CD4-positive, alpha-beta T cell (primary cell): ENCODE measurements around the gene PPP1R1B. TPM values are rescaled to one million over a fixed set of nuclear protein-coding genes. Genes with fewer than 3 reads are reported as not detected.

Experiments
- ATAC-seq: fragments of 200-7000 bp; cut with Tn5 transposase; one replicate; pipeline ENCODE4 v1.10.0; 2022; ENCODE audit warnings: mild to moderate bottlenecking; ENCODE audit not compliant: poor library complexity
- CTCF ChIA-PET: fragments of 350-600 bp; sonication (Branson Sonifier 250); formaldehyde crosslinking; loops from one replicate; lab custom pipeline; 2021; ENCODE audit warnings: antibody characterized with exemption, inconsistent platforms; lab: Charles Lee
- POLR2A ChIA-PET: fragments of 350-600 bp; sonication (Branson Sonifier 250); formaldehyde crosslinking; loops from one replicate; lab custom pipeline; 2021; ENCODE audit warnings: antibody characterized with exemption, inconsistent platforms; lab: Charles Lee
- DNase-seq, 14 experiments: peaks; one replicate each; pipeline ENCODE4 v3.0.0-alpha.2; 2013 to 2020; ENCODE audit warnings: mixed read lengths in 2 of 14
- H3K27ac ChIP-seq, 2 donors: one replicate each; pipeline versions ENCODE4 v1.5.1 to v1.7.0; 2013; ENCODE audit warnings: low read length in 2 of 2, low read depth in 1 of 2, mild to moderate bottlenecking in 1 of 2
- H3K27me3 ChIP-seq, 2 experiments: 1 replicate in 1 of 2; 2 replicates in 1 of 2; pipeline versions ENCODE4 v1.6.1 to v1.7.0; 2013; ENCODE audit warnings: low read length in 2 of 2, control low read depth in 1 of 2, mild to moderate bottlenecking in 1 of 2, moderate library complexity in 1 of 2; ENCODE audit not compliant: insufficient read depth in 2 of 2, control insufficient read depth in 1 of 2
- H3K36me3 ChIP-seq: one replicate; pipeline ENCODE4 v1.6.1; 2013; ENCODE audit warnings: low read length, control low read depth; ENCODE audit not compliant: insufficient read depth
- H3K4me1 ChIP-seq: one replicate; pipeline ENCODE4 v1.6.1; 2013; ENCODE audit warnings: low read length, control low read depth; ENCODE audit not compliant: insufficient read depth
- H3K4me3 ChIP-seq: one replicate; pipeline ENCODE4 v1.5.1; 2013; ENCODE audit warnings: mild to moderate bottlenecking, low read length, moderate library complexity
- H3K9me3 ChIP-seq, 2 experiments: 1 replicate in 1 of 2; 2 replicates in 1 of 2; pipeline versions ENCODE4 v1.6.1 to v1.7.0; 2013; ENCODE audit warnings: low read length in 2 of 2, mild to moderate bottlenecking in 2 of 2, control low read depth in 1 of 2, moderate library complexity in 1 of 2; ENCODE audit not compliant: control insufficient read depth in 1 of 2, insufficient read depth in 1 of 2
- H3K27ac Mint-ChIP-seq: one replicate; pipeline ENCODE4 v1.8.0; 2020; ENCODE audit warnings: mixed read lengths
- H3K27me3 Mint-ChIP-seq: one replicate; pipeline ENCODE4 v1.8.0; 2021; ENCODE audit warnings: mixed read lengths
- H3K36me3 Mint-ChIP-seq: one replicate; pipeline ENCODE4 v1.8.0; 2021; ENCODE audit warnings: low read depth, mixed read lengths
- H3K4me1 Mint-ChIP-seq: one replicate; pipeline ENCODE4 v1.8.0; 2021; ENCODE audit warnings: low read depth, mixed read lengths
- H3K4me3 Mint-ChIP-seq: one replicate; pipeline ENCODE4 v1.8.0; 2020; ENCODE audit warnings: mild to moderate bottlenecking, mixed read lengths
- H3K9me3 Mint-ChIP-seq: one replicate; pipeline ENCODE4 v1.8.0; 2020; ENCODE audit warnings: mixed read lengths
- CTCF ChIP-seq: fragments of 200-600 bp; IDR thresholded peaks from one replicate; pipeline ENCODE4 v1.8.0; 2022; ENCODE audit warnings: antibody characterized with exemption, mild to moderate bottlenecking
- intact Hi-C, 2 experiments: fragments of 100-400 bp; cut with DNase I in 1 of 2; cut with micrococcal nuclease in 1 of 2; formaldehyde crosslinking; loops; one replicate each; pipeline versions ENCODE4 v1.15.1 to v1.9.0; 2023 to 2025; cut with DNase I, micrococcal nuclease
- total RNA-seq, 174 experiments: library from RNA in 2 of 174; stranded (reverse) in 2 of 174; gene quantifications; one replicate each; pipeline ENCODE4 v1.2.3 and lab custom pipeline; 2021 to 2026

The PPP1R1B gene
- total RNA-seq, 2 experiments from 2014 or later: 0.25 TPM; not detected in 1

DNA sequence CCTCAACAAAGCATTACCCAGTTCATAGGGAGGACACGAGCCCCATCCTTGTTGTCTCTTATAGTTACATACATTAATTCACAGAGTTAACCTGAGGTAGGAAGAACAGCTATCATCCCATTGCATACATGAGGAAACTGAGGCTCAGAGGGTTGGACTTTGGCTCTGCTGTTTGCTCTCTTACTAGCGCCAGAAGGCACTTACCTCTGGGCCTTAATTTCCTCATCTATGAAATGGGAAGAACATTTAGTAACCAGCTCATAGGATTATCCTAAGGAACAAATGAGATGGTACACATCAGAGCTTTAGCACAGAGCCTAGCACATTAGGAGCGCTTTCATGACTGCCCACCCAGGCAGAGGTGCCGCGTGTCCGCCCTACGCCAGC is 46.7 kb upstream of the PPP1R1B start:
- H3K36me3 ChIP-seq: no peaks in the 10 kb centered on the region
- ATAC-seq (no peak), DNase-seq (no peak)
- no peaks in the 10 kb centered on the region for H3K36me3 Mint-ChIP-seq
- no peaks in the 10 kb centered on the region for H3K9me3 ChIP-seq
- TF ChIP-seq CTCF: no peak
- CTCF ChIA-PET: interaction anchor here (0.8 kb wide), 1 partner anchor 42 kb away, joined by 3 read pairs; no protein-coding TSS in a partner anchor
- no peaks in the 10 kb centered on the region for H3K4me1 ChIP-seq
- POLR2A ChIA-PET: no interaction called here
- H3K9me3 Mint-ChIP-seq: no peaks in the 10 kb centered on the region
- H3K27ac Mint-ChIP-seq: no peak overlapping the region
- H3K27me3 ChIP-seq: no peaks in the 10 kb centered on the region
- peaks cover 2% of the 10 kb centered on the region for H3K4me1 Mint-ChIP-seq
- intact Hi-C loops: no loop called here
- no peak overlapping the region for H3K4me3 Mint-ChIP-seq
- peaks cover 11% of the 10 kb centered on the region for H3K27me3 Mint-ChIP-seq
- H3K27ac ChIP-seq: no peak overlapping the region
- no peak overlapping the region for H3K4me3 ChIP-seq

DNA sequence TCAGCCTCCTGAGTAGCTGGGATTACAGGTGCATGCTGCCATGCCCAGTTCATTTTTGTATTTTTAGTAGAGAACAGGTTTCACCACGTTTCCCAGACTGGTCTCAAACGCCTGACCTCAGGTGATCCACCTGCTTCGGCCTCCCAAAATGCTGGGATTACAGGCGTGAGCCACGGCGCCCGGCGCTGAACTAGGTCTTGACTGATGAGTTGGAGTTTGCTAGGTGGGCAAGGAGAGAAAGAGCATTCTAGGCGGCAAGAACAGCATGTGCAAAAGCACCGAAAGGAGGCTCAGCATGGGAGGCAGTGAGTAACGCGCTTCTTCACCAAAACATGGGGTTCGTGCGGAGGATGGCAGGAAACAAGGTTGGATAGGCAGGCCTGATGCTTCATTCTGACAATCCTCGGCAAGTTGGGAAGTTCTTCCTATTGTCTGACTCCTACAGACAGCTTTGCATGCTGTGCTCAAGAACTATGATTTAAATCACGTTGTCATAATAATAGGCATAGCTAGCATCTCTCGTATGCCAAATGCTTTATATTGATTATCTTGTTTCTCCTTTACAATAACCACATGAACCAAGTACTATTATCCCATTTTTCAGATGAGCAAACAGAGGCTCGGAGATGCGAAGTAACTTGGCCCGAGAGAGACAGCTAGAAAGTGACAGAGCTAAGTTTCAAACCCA is 45.5 kb upstream of the PPP1R1B start:
- ChIA-PET CTCF (interaction anchor here (0.8 kb wide), 1 partner anchor 40 kb away, joined by 3 read pairs; no protein-coding TSS in a partner anchor), POLR2A (no interaction called here)
- no peaks in the 10 kb centered on the region for H3K36me3 Mint-ChIP-seq
- DNase-seq (no peak), ATAC-seq (no peak)
- no peaks in the 10 kb centered on the region for H3K9me3 Mint-ChIP-seq
- no peaks in the 10 kb centered on the region for H3K36me3 ChIP-seq
- no peak overlapping the region for H3K4me3 ChIP-seq
- H3K27me3 ChIP-seq: no peaks in the 10 kb centered on the region
- no peak overlapping the region for H3K4me3 Mint-ChIP-seq
- intact Hi-C loops: no loop called here
- H3K4me1 Mint-ChIP-seq: no peaks in the 10 kb centered on the region
- H3K9me3 ChIP-seq: no peaks in the 10 kb centered on the region
- H3K27ac Mint-ChIP-seq: no peak overlapping the region
- H3K27ac ChIP-seq: no peak overlapping the region
- peaks cover 9% of the 10 kb centered on the region for H3K27me3 Mint-ChIP-seq
- no peaks in the 10 kb centered on the region for H3K4me1 ChIP-seq
- TF ChIP-seq CTCF: no peak

DNA sequence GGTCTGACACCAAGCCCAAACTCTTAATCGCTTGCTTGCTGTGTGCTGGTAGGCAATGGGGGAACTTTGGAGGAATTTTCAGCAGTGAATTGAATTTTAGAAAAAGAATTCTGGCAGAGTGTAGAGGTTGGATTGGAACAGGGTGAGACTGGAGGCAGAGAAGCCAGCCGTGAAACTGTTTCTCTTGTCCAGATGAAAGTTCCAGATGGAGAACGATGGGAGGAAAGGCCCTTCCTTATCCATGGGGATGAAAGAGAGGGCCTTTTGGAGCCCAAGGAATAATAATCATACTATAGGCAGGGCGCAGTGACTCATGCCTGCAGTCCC is 45.0 kb upstream of the PPP1R1B start:
- H3K4me3 Mint-ChIP-seq: no peak overlapping the region
- DNase-seq (no peak), ATAC-seq (no peak)
- TF ChIP-seq CTCF: no peak
- no peaks in the 10 kb centered on the region for H3K36me3 Mint-ChIP-seq
- no peaks in the 10 kb centered on the region for H3K9me3 Mint-ChIP-seq
- Histone ChIP-seq H3K36me3 (no peaks in the 10 kb centered on the region), H3K9me3 (no peaks in the 10 kb centered on the region), H3K27me3 (no peaks in the 10 kb centered on the region), H3K27ac (no peak overlapping the region), H3K4me1 (no peaks in the 10 kb centered on the region), H3K4me3 (no peak overlapping the region)
- intact Hi-C loops: no loop called here
- ChIA-PET POLR2A (no interaction called here), CTCF (interaction anchor here (0.8 kb wide), 1 partner anchor 40 kb away, joined by 3 read pairs; no protein-coding TSS in a partner anchor)
- H3K27ac Mint-ChIP-seq: no peak overlapping the region
- peaks cover 9% of the 10 kb centered on the region for H3K27me3 Mint-ChIP-seq
- no peaks in the 10 kb centered on the region for H3K4me1 Mint-ChIP-seq
